H1 (cell line): ENCODE results near the gene ACBD4. TPM values are rescaled to one million over a fixed set of nuclear protein-coding genes. Genes with fewer than 3 reads are reported as not detected.
A peak's percentile ranks its signal among the peaks of the same experiment; 100 is the strongest.

Source experiments
- CTCF ChIA-PET: fragments of 300-600 bp; sonication (Branson Sonifier 250); formaldehyde crosslinking; loops from one replicate; lab custom pipeline; 2021; ENCODE audit not compliant: partially characterized antibody; lab: Charles Lee
- POLR2A ChIA-PET: fragments of 300-600 bp; sonication (Branson Sonifier 250); formaldehyde crosslinking; loops from one replicate; lab custom pipeline; 2021; ENCODE audit warnings: inconsistent platforms; ENCODE audit not compliant: partially characterized antibody; lab: Charles Lee
- DNase-seq, 2 experiments: peaks; one replicate each; pipeline versions ENCODE4 v3.0.0 to v3.0.0-alpha.2; 2010 to 2022; ENCODE audit warnings: low spot score in 2 of 2, low read depth in 1 of 2, mixed read lengths in 1 of 2
- FAIRE-seq: peaks from 2 replicates; lab custom pipeline; 2011; peaks lifted over from hg19 to GRCh38; lab: Jason Lieb, UNC
- H2AFZ ChIP-seq: 2 replicates; pipeline ENCODE4 v1.8.1; 2012; ENCODE audit warnings: low read length, inconsistent platforms
- H2AK5ac ChIP-seq: 2 replicates; pipeline ENCODE4 v1.6.1; 2013; ENCODE audit warnings: low read depth, low read length
- H2BK120ac ChIP-seq: replicated peaks from 2 replicates; pipeline ENCODE3; 2013; ENCODE audit warnings: low read depth, low read length, inconsistent platforms
- H2BK12ac ChIP-seq: 2 replicates; pipeline ENCODE4 v1.6.1; 2013; ENCODE audit warnings: low read depth, low read length
- H2BK15ac ChIP-seq: 2 replicates; pipeline ENCODE4 v1.6.1; 2013; ENCODE audit warnings: low read length
- H2BK20ac ChIP-seq: 2 replicates; pipeline ENCODE4 v1.6.1; 2013; ENCODE audit warnings: low read length
- H2BK5ac ChIP-seq: 2 replicates; pipeline ENCODE4 v1.6.1; 2013; ENCODE audit warnings: low read depth, low read length
- H3K14ac ChIP-seq: 2 replicates; pipeline ENCODE4 v1.6.1; 2013; ENCODE audit warnings: inconsistent platforms; ENCODE audit not compliant: insufficient read length
- H3K18ac ChIP-seq: 2 replicates; pipeline ENCODE4 v1.6.1; 2013; ENCODE audit warnings: low read length; ENCODE audit errors: extremely low read depth
- H3K23ac ChIP-seq: 2 replicates; pipeline ENCODE4 v1.6.1; 2013; ENCODE audit warnings: inconsistent platforms; ENCODE audit not compliant: insufficient read length
- H3K23me2 ChIP-seq: 2 replicates; pipeline ENCODE4 v1.6.1; 2013; ENCODE audit warnings: low read depth, low read length
- H3K27ac ChIP-seq: 2 replicates; pipeline ENCODE4 v1.6.1; 2011; ENCODE audit warnings: low read depth, low read length, inconsistent platforms
- H3K27me3 ChIP-seq, 4 experiments: replicated peaks in 1 of 4; 1 replicate in 1 of 4; 2 replicates in 3 of 4; pipeline versions ENCODE4 v1.6.1 to v1.8.1; 2011 to 2013; ENCODE audit warnings: low read length in 3 of 4, mild to moderate bottlenecking in 3 of 4, inconsistent platforms in 2 of 4, mixed read lengths in 2 of 4, moderate library complexity in 1 of 4; ENCODE audit not compliant: control insufficient read depth in 3 of 4, insufficient read depth in 3 of 4; ENCODE audit errors: extremely low read depth in 1 of 4
- H3K36me3 ChIP-seq, 4 experiments: 2 replicates each; pipeline versions ENCODE4 v1.6.1 to v1.8.1; 2011 to 2013; ENCODE audit warnings: mild to moderate bottlenecking in 4 of 4, low read length in 3 of 4, moderate library complexity in 2 of 4, control low read depth in 1 of 4, inconsistent platforms in 1 of 4; ENCODE audit not compliant: insufficient read depth in 4 of 4, control insufficient read depth in 2 of 4
- H3K4ac ChIP-seq: replicated peaks from 2 replicates; pipeline ENCODE3; 2013; ENCODE audit warnings: low read length, low read depth, mixed read lengths, inconsistent platforms; ENCODE audit not compliant: insufficient read length
- H3K4me1 ChIP-seq, 4 experiments: replicated peaks in 1 of 4; 1 replicate in 1 of 4; 2 replicates in 3 of 4; pipeline versions ENCODE4 v1.6.1 to v1.8.1; 2011 to 2013; ENCODE audit warnings: low read length in 3 of 4, inconsistent platforms in 2 of 4, mixed read lengths in 1 of 4; ENCODE audit not compliant: insufficient read depth in 4 of 4, control insufficient read depth in 3 of 4
- H3K4me2 ChIP-seq, 2 experiments: 2 replicates each; pipeline versions ENCODE4 v1.6.1 to v1.8.1; 2011 to 2013; ENCODE audit warnings: low read depth in 2 of 2, low read length in 2 of 2, control low read depth in 1 of 2, inconsistent platforms in 1 of 2, mild to moderate bottlenecking in 1 of 2; ENCODE audit not compliant: insufficient read depth in 1 of 2
- H3K4me3 ChIP-seq, 4 experiments: fragments of 200-600, 300-600 bp in 1 of 4; sonication (generic), shearing (Covaris generic), sonication (Bioruptor Twin) in 1 of 4; 2 replicates each; pipeline versions ENCODE4 v1.5.1 to v1.8.1; 2011 to 2016; ENCODE audit warnings: low read length in 4 of 4, low read depth in 3 of 4, control low read depth in 2 of 4, inconsistent platforms in 2 of 4, mild to moderate bottlenecking in 2 of 4, mixed read lengths in 1 of 4, moderate library complexity in 1 of 4; ENCODE audit not compliant: insufficient read depth in 2 of 4; ENCODE audit errors: extremely low read depth in 1 of 4
- H3K56ac ChIP-seq: replicated peaks from 2 replicates; pipeline ENCODE3; 2013; ENCODE audit warnings: low read depth, mild to moderate bottlenecking, mixed read lengths, low read length, inconsistent platforms; ENCODE audit not compliant: insufficient read length
- H3K79me1 ChIP-seq: 2 replicates; pipeline ENCODE4 v1.6.1; 2013; ENCODE audit warnings: low read depth, low read length, control low read depth
- H3K79me2 ChIP-seq, 2 experiments: 2 replicates each; pipeline versions ENCODE4 v1.6.1 to v1.8.1; 2012 to 2013; ENCODE audit warnings: low read length in 2 of 2, mild to moderate bottlenecking in 2 of 2, inconsistent platforms in 1 of 2; ENCODE audit not compliant: insufficient read depth in 2 of 2, control insufficient read depth in 1 of 2
- H3K9ac ChIP-seq, 4 experiments: replicated peaks in 1 of 4; 1 replicate in 1 of 4; 2 replicates in 3 of 4; pipeline versions ENCODE4 v1.6.1 to v1.8.1; 2011 to 2013; ENCODE audit warnings: low read depth in 3 of 4, low read length in 3 of 4, control low read depth in 2 of 4, mild to moderate bottlenecking in 2 of 4, moderate library complexity in 2 of 4, inconsistent platforms in 1 of 4; ENCODE audit errors: extremely low read depth in 1 of 4
- H3K9me3 ChIP-seq, 2 experiments: 2 replicates each; pipeline versions ENCODE4 v1.6.1 to v1.8.1; 2012 to 2013; ENCODE audit warnings: mild to moderate bottlenecking in 2 of 2, moderate library complexity in 2 of 2, control low read depth in 1 of 2, inconsistent platforms in 1 of 2, low read depth in 1 of 2, low read length in 1 of 2, mixed read lengths in 1 of 2; ENCODE audit not compliant: insufficient read depth in 2 of 2
- H4K20me1 ChIP-seq, 2 experiments: replicated peaks in 1 of 2; 2 replicates each; pipeline versions ENCODE3 to v1.8.1; 2011 to 2013; ENCODE audit warnings: inconsistent platforms in 2 of 2, low read length in 2 of 2, mild to moderate bottlenecking in 1 of 2; ENCODE audit not compliant: insufficient read depth in 2 of 2, control insufficient read depth in 1 of 2
- H4K5ac ChIP-seq: 2 replicates; pipeline ENCODE4 v1.6.1; 2013; ENCODE audit warnings: low read length, low read depth, mixed read lengths, inconsistent platforms; ENCODE audit not compliant: insufficient read length
- H4K8ac ChIP-seq: 2 replicates; pipeline ENCODE4 v1.8.0; 2013; ENCODE audit warnings: mild to moderate bottlenecking, moderate library complexity, low read length, inconsistent platforms; ENCODE audit not compliant: insufficient read depth; ENCODE audit errors: extremely low read depth
- H4K91ac ChIP-seq: replicated peaks from 2 replicates; pipeline ENCODE3; 2013; ENCODE audit warnings: low read length, mixed read lengths, inconsistent platforms; ENCODE audit not compliant: insufficient read length
- CHD2 ChIP-seq: IDR thresholded peaks from 2 replicates; pipeline ENCODE4 v1.6.1; 2012; ENCODE audit warnings: low read length, improper control_type of control experiment
- JUN ChIP-seq: IDR thresholded peaks from 2 replicates; pipeline ENCODE4 v1.6.1; 2011; ENCODE audit warnings: low read depth, mild to moderate bottlenecking, improper control_type of control experiment, low read length
- KDM1A ChIP-seq: fragments of 200-600, 300-600 bp; sonication (generic); IDR thresholded peaks from 2 replicates; pipeline ENCODE4 v1.7.1; 2016; ENCODE audit warnings: mild to moderate bottlenecking, low read length, borderline replicate concordance
- NANOG ChIP-seq: IDR thresholded peaks from 2 replicates; pipeline ENCODE4 v1.6.1; 2011; ENCODE audit warnings: low read length, low read depth, mild to moderate bottlenecking, inconsistent platforms; ENCODE audit not compliant: insufficient read depth, poor library complexity, severe bottlenecking
- POLR2AphosphoS5 ChIP-seq: IDR thresholded peaks from 2 replicates; pipeline ENCODE4 v1.6.1; 2011; ENCODE audit warnings: low read depth, low read length
- RFX5 ChIP-seq: IDR thresholded peaks from 2 replicates; pipeline ENCODE4 v1.6.1; 2011; ENCODE audit warnings: low read depth, low read length, improper control_type of control experiment, borderline replicate concordance
- SP1 ChIP-seq: IDR thresholded peaks from 2 replicates; pipeline ENCODE4 v1.6.1; 2011; ENCODE audit warnings: low read depth, low read length
- TAF7 ChIP-seq: optimal IDR thresholded peaks from 2 replicates; pipeline ENCODE3; 2011; ENCODE audit warnings: low read depth, mild to moderate bottlenecking, inconsistent platforms, low read length, moderate library complexity, borderline replicate concordance
- TBP ChIP-seq: IDR thresholded peaks from 2 replicates; pipeline ENCODE4 v1.6.1; 2011; ENCODE audit warnings: low read depth, low read length, improper control_type of control experiment
- TEAD4 ChIP-seq: IDR thresholded peaks from 2 replicates; pipeline ENCODE4 v1.6.1; 2012; ENCODE audit warnings: low read depth, low read length, inconsistent platforms, mixed read lengths
- WGBS, 2 experiments: shearing (Covaris generic) in 1 of 2; methylation state at CpG; one replicate each; pipeline versions ENCODE4 v1.1.6 to v1.1.7; 2013 to 2015; ENCODE audit warnings: low lambda C conversion rate in 2 of 2, mixed read lengths in 2 of 2, inconsistent platforms in 1 of 2, low coverage in 1 of 2, missing lambda C conversion rate in 1 of 2; ENCODE audit not compliant: insufficient replicate concordance in 2 of 2, insufficient coverage in 1 of 2, insufficient read length in 1 of 2; ENCODE audit errors: extremely low coverage in 1 of 2, missing lambda C conversion rate in 1 of 2; 5-methylcytosine and 5-hydroxymethylcytosine counted together
- polyA plus RNA-seq, 7 experiments: library from polyadenylated mRNA; depleted of rRNA in 3 of 7; stranded (reverse) in 5 of 7; unstranded in 2 of 7; fragments of >200 nt in 5 of 7; fragments of 200-250 nt in 2 of 7; gene quantifications; 1 replicate in 5 of 7; 2 replicates in 1 of 7; 4 replicates in 1 of 7; pipeline versions ENCODE4 v1.2.1 to v1.2.3, GENCODE V29; 2011 to 2013; ENCODE audit warnings: missing spikeins in 2 of 7, mixed read lengths in 2 of 7
- total RNA-seq: library from RNA; stranded (reverse); fragmentation: NEBNext Ultra II Directional; extraction: Animal tissue kit (Norgen Biotek cat#: 25700); gene quantifications from 2 replicates; pipeline ENCODE4 v1.2.1, GENCODE V29; 2021
- TF ChIP-seq, protein P1 (sequence below): IDR thresholded peaks from 2 replicates; pipeline ENCODE4 v1.6.1; 2012; ENCODE audit warnings: inconsistent platforms

Gene ACBD4
- total and polyA plus RNA-seq, 2 of the 8 experiments (the other 6 are each of a cell fraction or from before 2014, with no cell fraction given), result 7.3 to 10.7 TPM

DNA sequence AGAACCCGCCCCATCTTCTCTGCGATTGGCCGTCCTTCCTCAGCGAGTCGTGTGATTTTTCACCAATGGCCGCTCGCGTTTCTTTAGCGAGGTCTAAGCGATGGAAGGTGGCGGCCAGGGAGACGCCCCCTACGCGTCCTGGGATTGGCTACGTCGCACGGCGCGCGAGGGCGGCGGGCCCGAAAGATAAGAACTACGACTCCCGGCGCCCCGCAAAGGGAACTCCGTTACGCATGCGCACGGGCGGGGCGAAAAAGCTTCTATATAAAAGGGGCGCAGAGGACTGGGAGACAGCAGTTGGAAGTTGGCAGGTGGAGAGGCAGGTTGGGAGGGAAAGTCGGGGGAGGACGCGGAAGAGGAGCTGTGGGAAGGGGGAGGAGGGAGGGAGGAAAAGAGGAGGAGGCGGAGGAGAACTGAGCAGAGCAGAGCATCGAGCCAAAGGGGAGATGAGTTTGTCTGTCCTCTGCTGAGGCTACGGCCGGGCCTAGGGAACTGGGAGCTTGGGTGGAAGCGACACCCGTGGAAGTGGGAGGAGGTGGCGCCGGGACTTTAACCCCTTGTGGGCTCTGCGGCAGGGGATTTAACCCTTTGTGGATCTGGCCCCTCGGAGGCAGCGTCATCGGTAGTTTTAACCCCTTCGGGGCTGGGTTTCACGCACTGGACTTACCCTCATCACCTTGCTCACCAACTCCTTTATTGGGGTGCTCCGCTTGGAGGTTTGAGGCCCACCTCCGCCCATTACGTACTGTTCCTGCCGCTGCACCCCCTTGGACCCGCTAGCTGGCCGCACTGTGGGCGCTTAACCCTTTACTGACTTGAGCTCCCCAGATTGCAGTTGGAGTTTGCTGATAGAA lies 12.9 kb downstream of the ACBD4 start, which contains the start of gene HEXIM1:
TSS of gene HEXIM1 (plus strand) at position 293 of the 854 bp plus-strand sequence. CDS start 716 bp downstream, outside the sequence.
- FAIRE-seq, result peak; percentile 24
- Histone ChIP-seq H3K14ac (no peak within 1 kb of the TSS), H2AK5ac (no peak within 1 kb of the TSS), H4K8ac (peak within 1 kb of the TSS; percentile 69; the same call in 1 of the 2 replicates), H3K79me2 (peaks cover 0 to 26% of the 10 kb centered on the region in 2 experiments; a peak in 2 of 4 replicates), H3K23me2 (peaks cover 21% of the 10 kb centered on the region), H3K9me3 (no peaks in the 10 kb centered on the region), H2BK120ac (peak within 1 kb of the TSS; percentile 71), H3K4ac (peak within 1 kb of the TSS; percentile 57), H3K36me3 (no peaks in the 10 kb centered on the region), H3K23ac (no peak within 1 kb of the TSS), H2BK5ac (peak within 1 kb of the TSS; percentile 96), H3K27me3 (no peaks in the 10 kb centered on the region), H3K9ac (peak within 1 kb of the TSS; percentile 88 to 96 (median 94)), H4K91ac (peak within 1 kb of the TSS; percentile 81), H3K4me2 (peak within 1 kb of the TSS; percentile 70 to 86), H3K4me1 (peaks cover 3 to 17% (median 13%) of the 10 kb centered on the region in 4 experiments), H2BK15ac (peak within 1 kb of the TSS; percentile 53; the same call in 1 of the 2 replicates), H4K5ac (peak within 1 kb of the TSS; percentile 95), H3K18ac (peak within 1 kb of the TSS; percentile 93), H2BK12ac (peak within 1 kb of the TSS; percentile 82; the same call in 1 of the 2 replicates), H3K4me3 (peak within 1 kb of the TSS; percentile 77 to 93 (median 88)), H3K79me1 (peaks cover 3% of the 10 kb centered on the region; the same call in 1 of the 2 replicates), H4K20me1 (peaks cover 5 to 10% of the 10 kb centered on the region in 2 experiments), H2AFZ (peak within 1 kb of the TSS; percentile 27; the same call in 1 of the 2 replicates), H3K56ac (peak within 1 kb of the TSS; percentile 77), H3K27ac (peak within 1 kb of the TSS; percentile 99), H2BK20ac (no peak within 1 kb of the TSS)
- ChIA-PET POLR2A (interaction anchor here (0.6 to 20.3 kb wide), 77 partner anchors 16 to 284 kb away, joined by 3 to 1076 read pairs (median 4); partner anchors contain the start of genes ACBD4, EFTUD2, FMNL1 and HEXIM2), CTCF (interaction anchor here (0.6 to 9.4 kb wide), 21 partner anchors 9 to 694 kb away, joined by 3 to 187 read pairs (median 6); partner anchors contain the start of genes ACBD4, EFTUD2, FMNL1 and HEXIM2)
- WGBS, 2 experiments, result 2% methylated on average over 52 of the region's 58 CpGs; no CpG with 5 or more reads in 1 of the 2 experiments
- peak; percentile 98 to 100 for DNase-seq
- TF ChIP-seq KDM1A (0 out of 2 replicates have a peak, but pooled peaks have one; percentile 20), RFX5 (no peak), POLR2AphosphoS5 (peak; percentile 100), TAF7 (peak; percentile 99), NANOG (no peak), CHD2 (no peak; the same call in 1 of the 2 replicates), SP1 (peak; percentile 51), TEAD4 (peak; percentile 55; the same call in 1 of the 2 replicates), JUN (no peak), TBP (peak; percentile 99)
- TF ChIP-seq, protein P1, sequence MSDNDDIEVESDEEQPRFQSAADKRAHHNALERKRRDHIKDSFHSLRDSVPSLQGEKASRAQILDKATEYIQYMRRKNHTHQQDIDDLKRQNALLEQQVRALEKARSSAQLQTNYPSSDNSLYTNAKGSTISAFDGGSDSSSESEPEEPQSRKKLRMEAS, result peak; percentile 53
